Lower leg skin (tissue), 3 donors: ENCODE data around the gene CDH23.

Experiments used
- CTCF ChIP-seq, 3 donors: fragments of 450-650 bp; IDR thresholded peaks; one replicate each; pipeline ENCODE4 v1.5.1; 2016; ENCODE audit warnings: antibody characterized with exemption in 3 of 3, mild to moderate bottlenecking in 3 of 3, moderate library complexity in 2 of 3
- POLR2A ChIP-seq, 2 donors: fragments of 450-650 bp; IDR thresholded peaks; one replicate each; pipeline ENCODE4 v1.6.1; 2016 to 2017; ENCODE audit warnings: antibody characterized with exemption in 2 of 2, mild to moderate bottlenecking in 1 of 2, moderate library complexity in 1 of 2

- TF ChIP-seq POLR2A (IDR thresholded peaks at IDR 0.05) (no peak), CTCF (IDR thresholded peaks at IDR 0.05) (no peak)
Measured at GRCh38 chr10:71539442-71540118, 142.9 kb downstream of the CDH23 start.
